Measurements from ENCODE around the gene TPST2.
A peak's percentile ranks its signal among the peaks of the same experiment; 100 is the strongest.

The TPST2 gene

GRCh38 chr22:26496456-26496855 is 93.5 kb downstream of the TPST2 start:
- DNase-seq (ENCODE audit: low read depth, low spot score): no peak

GRCh38 chr22:26494506-26494905 is 95.4 kb downstream of the TPST2 start:
- DNase-seq (ENCODE audit: low read depth, low spot score): no peak

- DNase-seq (ENCODE audit: low read depth, low spot score): no peak
These were observed 97.7 kb downstream of the TPST2 start for GRCh38 chr22:26492220-26492619.

GRCh38 chr22:26489447-26490036 is 100.4 kb downstream of the TPST2 start:
- DNase-seq (ENCODE audit: low read depth, low spot score): no peak

GRCh38 chr22:26487996-26488395 is 101.9 kb downstream of the TPST2 start:
- DNase-seq (ENCODE audit: low read depth, low spot score): no peak

- no peak for DNase-seq (ENCODE audit: low read depth, low spot score)
These were observed 103.5 kb downstream of the TPST2 start for GRCh38 chr22:26486394-26486793.

- no peak for DNase-seq (ENCODE audit: low read depth, low spot score)
These were observed 104.0 kb downstream of the TPST2 start for GRCh38 chr22:26485806-26486390.

- DNase-seq (ENCODE audit: low read depth, low spot score): no peak
These were observed 104.9 kb downstream of the TPST2 start for GRCh38 chr22:26485013-26485412.

- DNase-seq (ENCODE audit: low read depth, low spot score): no peak
These were observed 105.6 kb downstream of the TPST2 start for GRCh38 chr22:26484360-26484706.

GRCh38 chr22:26483439-26484359 is 106.2 kb downstream of the TPST2 start, which contains the start of the genes HPS4 and SRRD:
Gene HPS4, minus strand, starts transcription at chr22:26483783. Its CDS starts 2,021 bp downstream, at chr22:26481762.
Gene SRRD, plus strand, starts transcription at chr22:26483877. Its CDS starts 14 bp downstream, at chr22:26483891.
- DNase-seq (ENCODE audit: low read depth, low spot score): peak; percentile 61

- no peak for DNase-seq (ENCODE audit: low read depth, low spot score)
These were observed 106.9 kb downstream of the TPST2 start for GRCh38 chr22:26483043-26483438.

GRCh38 chr22:26482161-26482560 is 107.8 kb downstream of the TPST2 start:
- no peak for DNase-seq (ENCODE audit: low read depth, low spot score)

- DNase-seq (ENCODE audit: low read depth, low spot score): no peak
These were observed 108.2 kb downstream of the TPST2 start for GRCh38 chr22:26481694-26482093.

GRCh38 chr22:26481112-26481693 is 108.7 kb downstream of the TPST2 start:
- DNase-seq (ENCODE audit: low read depth, low spot score): no peak

- no peak for DNase-seq (ENCODE audit: low read depth, low spot score)
These were observed 109.4 kb downstream of the TPST2 start for GRCh38 chr22:26480611-26480932.

GRCh38 chr22:26479792-26480610 is 109.9 kb downstream of the TPST2 start:
- no peak for DNase-seq (ENCODE audit: low read depth, low spot score)

GRCh38 chr22:26479043-26479791 is 110.7 kb downstream of the TPST2 start:
- DNase-seq (ENCODE audit: low read depth, low spot score): no peak

GRCh38 chr22:26477341-26477731 is 112.6 kb downstream of the TPST2 start:
- no peak for DNase-seq (ENCODE audit: low read depth, low spot score)

- DNase-seq (ENCODE audit: low read depth, low spot score): no peak
These were observed 113.1 kb downstream of the TPST2 start for GRCh38 chr22:26476705-26477340.

- DNase-seq (ENCODE audit: low read depth, low spot score): no peak
These were observed 115.2 kb downstream of the TPST2 start for GRCh38 chr22:26474682-26475081.

Measured in brain pericyte (primary cell).